Upper lobe of right lung (tissue), 1 donor: Measurements from ENCODE around the gene FNIP1. TPM values are rescaled to one million over a fixed set of nuclear protein-coding genes. Genes with fewer than 3 reads are reported as not detected.

Experiments used
- ATAC-seq: fragments of 200-7000 bp; cut with Tn5 transposase; one replicate; pipeline ENCODE4 v1.9.1; 2020; ENCODE audit warnings: mild to moderate bottlenecking, moderate library complexity
- DNase-seq: peaks from one replicate; pipeline ENCODE4 v3.0.0-alpha.2; 2020
- H3K27ac ChIP-seq: fragments of 200-600 bp; one replicate; pipeline ENCODE4 v1.8.0; 2022
- H3K27me3 ChIP-seq: fragments of 200-600 bp; one replicate; pipeline ENCODE4 v1.8.0; 2022; ENCODE audit warnings: mild to moderate bottlenecking
- H3K36me3 ChIP-seq: fragments of 200-600 bp; one replicate; pipeline ENCODE4 v1.8.0; 2022
- H3K4me1 ChIP-seq: fragments of 200-600 bp; one replicate; pipeline ENCODE4 v1.8.0; 2022
- H3K4me3 ChIP-seq: fragments of 200-600 bp; one replicate; pipeline ENCODE4 v1.8.0; 2022; ENCODE audit warnings: mild to moderate bottlenecking
- H3K9me3 ChIP-seq: fragments of 200-600 bp; one replicate; pipeline ENCODE4 v1.8.0; 2022
- intact Hi-C: fragments of 100-400 bp; cut with DNase I; formaldehyde crosslinking; loops from one replicate; pipeline ENCODE4 v1.11.0; 2022
- total RNA-seq: library from RNA; stranded (reverse); fragmentation: NEBNext Ultra II Directional; extraction: Animal tissue kit (Norgen Biotek cat#: 25700); gene quantifications from one replicate; pipeline ENCODE4 v1.2.1, GENCODE V29; 2021
- TF ChIP-seq, protein P1 (sequence below): fragments of 200-600 bp; IDR thresholded peaks from one replicate; pipeline ENCODE4 v1.8.0; 2022; ENCODE audit warnings: antibody characterized with exemption
- donor health status: DM: no; HTN: yes; CAD: no; lungs with severe emphysema.

The FNIP1 gene
- total RNA-seq, 1 donor from 2014 or later = 42.7 TPM

GRCh38 chr5:131640043-131640856 lies 156.6 kb downstream of the FNIP1 start:
- DNase-seq (no peak), ATAC-seq (no peak)
- H3K9me3 ChIP-seq = no peaks in the 10 kb centered on the region
- H3K27ac ChIP-seq = no peak overlapping the region
- H3K4me3 ChIP-seq = no peak overlapping the region
- peaks cover 9% of the 10 kb centered on the region for H3K36me3 ChIP-seq
- no peaks in the 10 kb centered on the region for H3K27me3 ChIP-seq
- TF ChIP-seq, protein P1, sequence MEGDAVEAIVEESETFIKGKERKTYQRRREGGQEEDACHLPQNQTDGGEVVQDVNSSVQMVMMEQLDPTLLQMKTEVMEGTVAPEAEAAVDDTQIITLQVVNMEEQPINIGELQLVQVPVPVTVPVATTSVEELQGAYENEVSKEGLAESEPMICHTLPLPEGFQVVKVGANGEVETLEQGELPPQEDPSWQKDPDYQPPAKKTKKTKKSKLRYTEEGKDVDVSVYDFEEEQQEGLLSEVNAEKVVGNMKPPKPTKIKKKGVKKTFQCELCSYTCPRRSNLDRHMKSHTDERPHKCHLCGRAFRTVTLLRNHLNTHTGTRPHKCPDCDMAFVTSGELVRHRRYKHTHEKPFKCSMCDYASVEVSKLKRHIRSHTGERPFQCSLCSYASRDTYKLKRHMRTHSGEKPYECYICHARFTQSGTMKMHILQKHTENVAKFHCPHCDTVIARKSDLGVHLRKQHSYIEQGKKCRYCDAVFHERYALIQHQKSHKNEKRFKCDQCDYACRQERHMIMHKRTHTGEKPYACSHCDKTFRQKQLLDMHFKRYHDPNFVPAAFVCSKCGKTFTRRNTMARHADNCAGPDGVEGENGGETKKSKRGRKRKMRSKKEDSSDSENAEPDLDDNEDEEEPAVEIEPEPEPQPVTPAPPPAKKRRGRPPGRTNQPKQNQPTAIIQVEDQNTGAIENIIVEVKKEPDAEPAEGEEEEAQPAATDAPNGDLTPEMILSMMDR = no peak
- intact Hi-C loops = no loop called here
- H3K4me1 ChIP-seq = no peaks in the 10 kb centered on the region

DNA sequence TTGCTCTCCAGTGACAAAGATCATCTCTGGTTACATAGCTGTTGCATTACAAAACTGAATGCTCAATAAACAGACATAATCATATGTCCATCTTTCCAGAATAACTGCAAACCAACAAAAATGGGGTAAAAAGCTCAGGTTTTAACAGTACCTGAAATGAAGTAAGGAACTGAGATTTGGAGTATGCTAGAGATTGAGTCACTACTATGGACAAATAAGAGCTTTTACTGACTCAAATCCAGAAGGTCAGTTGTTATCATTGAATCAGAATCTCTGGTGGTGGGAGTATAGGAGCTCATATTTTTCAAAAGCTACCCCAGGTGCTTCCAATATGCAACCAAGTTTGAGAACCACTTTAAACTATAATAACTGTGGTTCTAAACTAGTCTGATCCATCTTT lies 157.7 kb downstream of the FNIP1 start:
- intact Hi-C loops = no loop called here
- H3K9me3 ChIP-seq = no peaks in the 10 kb centered on the region
- no peak overlapping the region for H3K4me3 ChIP-seq
- no peak overlapping the region for H3K27ac ChIP-seq
- no peaks in the 10 kb centered on the region for H3K27me3 ChIP-seq
- TF ChIP-seq, protein P1 = no peak
- H3K4me1 ChIP-seq = no peaks in the 10 kb centered on the region
- ATAC-seq (no peak), DNase-seq (no peak)
- peaks cover 9% of the 10 kb centered on the region for H3K36me3 ChIP-seq

DNA sequence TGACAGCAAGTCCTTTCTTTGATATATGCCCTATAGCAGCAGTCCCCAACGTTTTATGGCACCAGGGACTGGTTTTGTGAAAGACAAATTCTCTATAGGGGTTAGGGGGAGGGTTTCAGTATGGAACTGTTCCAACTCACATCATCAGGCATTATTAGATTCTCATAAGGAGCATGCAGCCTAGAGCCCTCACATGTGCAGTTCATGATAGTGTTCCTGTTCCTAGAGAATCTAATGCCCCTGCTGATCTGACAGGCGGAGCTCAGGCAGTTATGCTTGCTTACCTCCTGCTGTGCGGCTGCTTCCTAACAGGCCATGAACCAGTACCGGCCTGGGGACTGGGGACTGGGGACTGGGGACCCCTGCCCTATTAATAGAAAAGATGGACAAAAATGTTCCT lies 159.1 kb downstream of the FNIP1 start:
- DNase-seq = no peak
- intact Hi-C loops = no loop called here

GRCh38 chr5:131635684-131636572 lies 160.9 kb downstream of the FNIP1 start:
- H3K4me1 ChIP-seq = peaks cover 24% of the 10 kb centered on the region
- peak overlapping the region; percentile 98 for H3K27ac ChIP-seq
- H3K4me3 ChIP-seq = peak overlapping the region; percentile 85
- ATAC-seq = no peak
- no peaks in the 10 kb centered on the region for H3K36me3 ChIP-seq
- TF ChIP-seq, protein P1 = no peak
- DNase-seq = no peak
- no peaks in the 10 kb centered on the region for H3K9me3 ChIP-seq
- intact Hi-C loops = no loop called here
- H3K27me3 ChIP-seq = no peaks in the 10 kb centered on the region

More for the DNA sequence above, 159.1 kb downstream of the FNIP1 start:
- no peak for ATAC-seq
- H3K9me3 ChIP-seq = no peaks in the 10 kb centered on the region
- H3K36me3 ChIP-seq = no peaks in the 10 kb centered on the region
- peaks cover 13% of the 10 kb centered on the region for H3K4me1 ChIP-seq
- no peak overlapping the region for H3K27ac ChIP-seq
- no peaks in the 10 kb centered on the region for H3K27me3 ChIP-seq
- no peak overlapping the region for H3K4me3 ChIP-seq
- TF ChIP-seq, protein P1 = no peak

DNA sequence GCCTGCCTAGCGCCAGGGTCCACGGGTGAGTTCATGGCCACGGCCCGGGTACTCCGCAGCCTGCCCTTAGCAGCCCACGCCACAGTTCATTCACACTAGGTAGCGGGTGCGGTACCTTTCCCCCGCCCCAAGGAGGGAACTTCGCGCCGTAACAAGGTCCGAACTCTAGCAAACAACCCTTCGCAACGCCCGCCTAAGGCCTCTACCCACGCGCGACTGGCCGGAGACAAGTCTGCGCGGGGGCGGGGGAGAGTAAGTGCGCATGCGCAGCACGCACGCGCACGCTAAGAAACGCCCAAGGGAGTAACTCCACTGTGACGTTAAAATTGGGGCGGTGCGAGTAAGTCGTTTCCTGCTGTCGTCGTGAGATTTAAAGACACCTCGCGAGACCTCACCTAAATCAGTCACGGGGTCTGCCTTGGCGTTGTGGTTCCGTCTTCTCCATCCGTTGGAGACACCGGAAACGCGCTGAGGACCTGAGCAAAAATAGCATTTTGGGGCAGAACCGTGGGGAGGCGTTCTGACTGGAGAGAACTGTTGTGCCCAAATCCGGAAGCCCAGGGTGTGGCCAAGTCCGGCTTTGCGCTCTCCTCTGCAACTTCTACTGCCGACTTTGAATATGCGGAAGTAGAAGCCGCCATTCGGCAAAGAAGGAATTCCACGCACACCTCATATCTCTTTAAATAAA lies 161.7 kb downstream of the FNIP1 start, which contains the start of gene RAPGEF6:
TSS of gene RAPGEF6 (minus strand) at position 234 of the 688 bp plus-strand sequence. CDS start at position 35, 199 bp downstream.
- Histone ChIP-seq H3K27me3 (no peaks in the 10 kb centered on the region), H3K36me3 (no peaks in the 10 kb centered on the region), H3K9me3 (no peaks in the 10 kb centered on the region), H3K27ac (peak within 1 kb of the TSS; percentile 98), H3K4me1 (peaks cover 25% of the 10 kb centered on the region), H3K4me3 (peak within 1 kb of the TSS; percentile 85)
- TF ChIP-seq, protein P1 = peak; percentile 12
- peak; percentile 95 for ATAC-seq
- intact Hi-C loops = no loop called here
- peak; percentile 98 for DNase-seq
